Measurements from ENCODE around the gene CYP2F1. TPM values are rescaled to one million over a fixed set of nuclear protein-coding genes. Genes with fewer than 3 reads are reported as not detected.

The CYP2F1 gene
- polyA plus RNA-seq, 3 donors, result not detected

GRCh38 chr19:41166944-41167804 is 52.9 kb downstream of the CYP2F1 start:
- no peak for TF ChIP-seq CTCF (IDR thresholded peaks at IDR 0.05)
- H3K9ac ChIP-seq (ENCODE audit: insufficient read depth, low read length, poor library complexity, severe bottlenecking), result no peak overlapping the region
- Mint-ChIP-seq H3K9me3 (no peaks in the 10 kb centered on the region), H3K27ac (no peak overlapping the region), H3K4me3 (no peak overlapping the region), H3K36me3 (peaks cover 4 to 31% of the 10 kb centered on the region in 2 donors), H3K27me3 (ENCODE audit: low read depth in 3 of 3) (peaks cover 1 to 3% (median 2%) of the 10 kb centered on the region in 3 donors), H3K4me1 (no peaks in the 10 kb centered on the region)
- H3K4me3 ChIP-seq (replicated peaks in 1 of 3; ENCODE audit: low read depth in 2 of 3, low read length in 3 of 3), result no peak overlapping the region
- WGBS (ENCODE audit: insufficient coverage), result 89% methylated on average over 4 of the region's 14 CpGs
- intact Hi-C loops (cut with micrococcal nuclease), result no loop called here
- no peaks in the 10 kb centered on the region for H3K9me3 ChIP-seq (replicated peaks in 1 of 2; ENCODE audit: control insufficient read depth in 1 of 2, insufficient read depth in 1 of 2, low read length in 2 of 2)
- DNase-seq, result no peak
- H3K4me2 ChIP-seq (replicated peaks; ENCODE audit: extremely low read depth, low read length, poor library complexity, severe bottlenecking), result no peak overlapping the region
- H4K20me1 ChIP-seq (ENCODE audit: insufficient read depth, low read length), result no peaks in the 10 kb centered on the region
- H3K79me2 ChIP-seq (ENCODE audit: insufficient read depth, low read length), result no peaks in the 10 kb centered on the region
- no peaks in the 10 kb centered on the region for H3K4me1 ChIP-seq (ENCODE audit: control insufficient read depth in 1 of 2, insufficient read depth in 2 of 2, low read length in 2 of 2)
- H3K36me3 ChIP-seq (replicated peaks in 1 of 2; ENCODE audit: control insufficient read depth in 1 of 2, insufficient read depth in 2 of 2, low read length in 2 of 2), result no peaks in the 10 kb centered on the region
- no peaks in the 10 kb centered on the region for H3K27me3 ChIP-seq (ENCODE audit: control insufficient read depth in 2 of 2, insufficient read depth in 2 of 2, low read length in 2 of 2)
- no peak overlapping the region for H3K27ac ChIP-seq (ENCODE audit: low read depth in 1 of 2, low read length in 2 of 2)
- no peak overlapping the region for H2AFZ ChIP-seq (ENCODE audit: insufficient read depth, low read depth, low read length, poor library complexity, severe bottlenecking)

- H3K27ac Mint-ChIP-seq, result no peak overlapping the region
- intact Hi-C loops (cut with micrococcal nuclease), result no loop called here
- peaks cover 34% of the 10 kb centered on the region for H3K4me1 Mint-ChIP-seq
- no peak overlapping the region for H3K4me3 ChIP-seq (replicated peaks in 1 of 3; ENCODE audit: low read depth in 2 of 3, low read length in 3 of 3)
- H3K27me3 ChIP-seq (ENCODE audit: control insufficient read depth in 2 of 2, insufficient read depth in 2 of 2, low read length in 2 of 2), result no peaks in the 10 kb centered on the region
- H3K79me2 ChIP-seq (ENCODE audit: insufficient read depth, low read length), result no peaks in the 10 kb centered on the region
- DNase-seq, result no peak
- peaks cover 27 to 49% of the 10 kb centered on the region in 2 donors for H3K4me1 ChIP-seq (ENCODE audit: control insufficient read depth in 1 of 2, insufficient read depth in 2 of 2, low read length in 2 of 2)
- H3K36me3 Mint-ChIP-seq, result peaks cover 4 to 39% of the 10 kb centered on the region in 2 donors
- TF ChIP-seq CTCF (IDR thresholded peaks at IDR 0.05), result no peak
- H3K27me3 Mint-ChIP-seq (ENCODE audit: low read depth in 3 of 3), result peaks cover 1 to 2% (median 1%) of the 10 kb centered on the region in 3 donors
- WGBS (ENCODE audit: insufficient coverage), result 92% methylated on average over 2 of the region's 6 CpGs
- H4K20me1 ChIP-seq (ENCODE audit: insufficient read depth, low read length), result no peaks in the 10 kb centered on the region
- no peak overlapping the region for H3K27ac ChIP-seq (ENCODE audit: low read depth in 1 of 2, low read length in 2 of 2)
- H3K9me3 Mint-ChIP-seq, result no peaks in the 10 kb centered on the region
- H2AFZ ChIP-seq (ENCODE audit: insufficient read depth, low read depth, low read length, poor library complexity, severe bottlenecking), result no peak overlapping the region
- H3K4me3 Mint-ChIP-seq, result peak overlapping the region in 1 of 2 donors; percentile 53
- H3K9me3 ChIP-seq (replicated peaks in 1 of 2; ENCODE audit: control insufficient read depth in 1 of 2, insufficient read depth in 1 of 2, low read length in 2 of 2), result no peaks in the 10 kb centered on the region
- no peaks in the 10 kb centered on the region for H3K36me3 ChIP-seq (replicated peaks in 1 of 2; ENCODE audit: control insufficient read depth in 1 of 2, insufficient read depth in 2 of 2, low read length in 2 of 2)
- H3K4me2 ChIP-seq (replicated peaks; ENCODE audit: extremely low read depth, low read length, poor library complexity, severe bottlenecking), result no peak overlapping the region
- no peak overlapping the region for H3K9ac ChIP-seq (ENCODE audit: insufficient read depth, low read length, poor library complexity, severe bottlenecking)
Observed at GRCh38 chr19:41172297-41173164, 58.3 kb downstream of the CYP2F1 start.

Data from CD14-positive monocyte (primary cell).